ENCODE measurements around the gene NEBL. TPM values are rescaled to one million over a fixed set of nuclear protein-coding genes. Genes with fewer than 3 reads are reported as not detected.

The NEBL gene
- total RNA-seq, 6 experiments from 2014 or later: 1.2 to 8.3 (median 2.4) TPM

- Histone ChIP-seq H3K36me3 (no peaks in the 10 kb centered on the region), H3K4me3 (no peak overlapping the region), H3K27ac (no peak overlapping the region), H3K4me1 (no peaks in the 10 kb centered on the region), H3K27me3 (no peaks in the 10 kb centered on the region), H3K9me3 (no peaks in the 10 kb centered on the region)
- no peak for TF ChIP-seq POLR2A (IDR thresholded peaks at IDR 0.05)
- no peak for TF ChIP-seq CTCF (IDR thresholded peaks at IDR 0.05)
- DNase-seq (no peak), ATAC-seq (no peak)
- 75% methylated on average over 6 of the region's 6 CpGs for WGBS (ENCODE audit: insufficient coverage, low coverage, low lambda C conversion rate, missing lambda C conversion rate)
- intact Hi-C loops (cut with DNase I): no loop called here
These were observed 157.0 kb downstream of the NEBL start for GRCh38 chr10:20740120-20740519.

- H3K4me1 ChIP-seq: no peaks in the 10 kb centered on the region
- intact Hi-C loops (cut with DNase I): no loop called here
- H3K4me3 ChIP-seq: no peak overlapping the region
- 51% methylated on average over 6 of the region's 6 CpGs for WGBS (ENCODE audit: insufficient coverage, low coverage, low lambda C conversion rate, missing lambda C conversion rate)
- ATAC-seq: no peak
- no peaks in the 10 kb centered on the region for H3K36me3 ChIP-seq
- DNase-seq: no peak
- H3K27me3 ChIP-seq: no peaks in the 10 kb centered on the region
- no peak for TF ChIP-seq CTCF (IDR thresholded peaks at IDR 0.05)
- no peak for TF ChIP-seq POLR2A (IDR thresholded peaks at IDR 0.05)
- no peak overlapping the region for H3K27ac ChIP-seq
- H3K9me3 ChIP-seq: no peaks in the 10 kb centered on the region
These were observed 160.0 kb downstream of the NEBL start for GRCh38 chr10:20737107-20737506.

Small RNAs within 50 kb of the gene (small RNA-seq; reads per million reads assigned to genes)
- gene AL157398.1 (0 reads per million in 2 experiments), gene MTND1P21 (0 reads per million in 2 experiments)

All from right lobe of liver (tissue), 6 donors.